Measurements from ENCODE around the gene TMEM51. TPM values are rescaled to one million over a fixed set of nuclear protein-coding genes. Genes with fewer than 3 reads are reported as not detected.

TMEM51 gene
- total and polyA plus RNA-seq, 2 of the 13 experiments (the other 11 are each of a cell fraction or from before 2014, with no cell fraction given), result 12.2 to 22.3 TPM

- peaks cover 24% of the 10 kb centered on the region for H4K20me1 ChIP-seq (ENCODE audit: insufficient read depth, low read length)
- no peaks in the 10 kb centered on the region for H3K36me3 ChIP-seq (replicated peaks in 1 of 2; ENCODE audit: control insufficient read depth in 1 of 2, insufficient read depth in 2 of 2, low read length in 2 of 2)
- WGBS (ENCODE audit: low lambda C conversion rate), result 81% methylated on average over 3 of the region's 3 CpGs
- BruUV-seq (replicated peaks), result no TSS peak
- H3K4me1 ChIP-seq (ENCODE audit: insufficient read depth, low read length), result peaks cover 84% of the 10 kb centered on the region
- ATAC-seq (no peak), FAIRE-seq (no peak), DNase-seq (ENCODE audit: low spot score) (no peak)
- no peak overlapping the region for H3K4me3 ChIP-seq (replicated peaks in 1 of 3; ENCODE audit: insufficient read depth in 1 of 3, low read depth in 2 of 3, low read length in 3 of 3)
- H3K27ac ChIP-seq (ENCODE audit: extremely low read length, insufficient read depth, low read length), result peak overlapping the region; percentile 58
- no peaks in the 10 kb centered on the region for H3K9me3 ChIP-seq (ENCODE audit: low read length)
- in situ Hi-C loops (cut with HindIII; ENCODE audit: extremely low pct_ligation_motif_present, low pct_unique_long_range_greater_than_20kb) (no loop called here), intact Hi-C loops (cut with micrococcal nuclease; ENCODE audit: unreplicated experiment) (no loop called here)
- H3K79me2 ChIP-seq (ENCODE audit: insufficient read depth, low read length), result peaks cover 73% of the 10 kb centered on the region
- POLR2A ChIA-PET, result interaction anchor here (3.3 kb wide), 1 partner anchor 22 kb away, joined by 33 read pairs; the partner anchor contains the start of gene TMEM51
- no peak overlapping the region for H3K4me2 ChIP-seq (ENCODE audit: low read depth, low read length)
- no peaks in the 10 kb centered on the region for H3K27me3 ChIP-seq (ENCODE audit: control insufficient read depth in 1 of 2, insufficient read depth in 2 of 2, low read length in 2 of 2)
- CTCF ChIA-PET (ENCODE audit: low intra/inter-chr PET ratio, low total read pairs), result no interaction called here
- TF ChIP-seq PCBP1 (IDR thresholded peaks at IDR 0.05; ENCODE audit: borderline replicate concordance, low read depth, low read length) (no peak), MAZ (IDR thresholded peaks at IDR 0.05; ENCODE audit: borderline replicate concordance, low read depth, low read length) (no peak), MAZ (CRISPR knock-in tag; IDR thresholded peaks at IDR 0.05; ENCODE audit: low read depth) (no peak), ZNF816 (CRISPR knock-in tag; IDR thresholded peaks at IDR 0.05; ENCODE audit: borderline replicate concordance) (no peak), PHF8 (CRISPR knock-in tag; IDR thresholded peaks at IDR 0.05) (no peak), POGZ (CRISPR knock-in tag; IDR thresholded peaks at IDR 0.05) (no peak), PAF1 (CRISPR knock-in tag; IDR thresholded peaks at IDR 0.05) (no peak), TBX3 (IDR thresholded peaks at IDR 0.05; ENCODE audit: borderline replicate concordance) (no peak), JUNB (CRISPR knock-in tag; IDR thresholded peaks at IDR 0.05; ENCODE audit: borderline replicate concordance) (no peak), KLF16 (CRISPR knock-in tag; IDR thresholded peaks at IDR 0.05) (no peak), FOXJ3 (CRISPR knock-in tag; IDR thresholded peaks at IDR 0.05; ENCODE audit: borderline replicate concordance) (no peak), PLSCR1 (CRISPR knock-in tag; IDR thresholded peaks at IDR 0.05; ENCODE audit: borderline replicate concordance) (no peak), ZNF792 (CRISPR knock-in tag; IDR thresholded peaks at IDR 0.05) (no peak), SETDB1 (CRISPR knock-in tag; IDR thresholded peaks at IDR 0.05; ENCODE audit: borderline replicate concordance) (no peak), ZNF746 (CRISPR knock-in tag; IDR thresholded peaks at IDR 0.05) (no peak), STAT5B (CRISPR knock-in tag; IDR thresholded peaks at IDR 0.05) (no peak)
- TF ChIP-seq, protein P1, sequence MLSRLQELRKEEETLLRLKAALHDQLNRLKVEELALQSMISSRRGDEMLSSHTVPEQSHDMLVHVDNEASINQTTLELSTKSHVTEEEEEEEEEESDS (CRISPR knock-in tag; IDR thresholded peaks at IDR 0.05; ENCODE audit: borderline replicate concordance), result no peak
- TF ChIP-seq, protein P2, sequence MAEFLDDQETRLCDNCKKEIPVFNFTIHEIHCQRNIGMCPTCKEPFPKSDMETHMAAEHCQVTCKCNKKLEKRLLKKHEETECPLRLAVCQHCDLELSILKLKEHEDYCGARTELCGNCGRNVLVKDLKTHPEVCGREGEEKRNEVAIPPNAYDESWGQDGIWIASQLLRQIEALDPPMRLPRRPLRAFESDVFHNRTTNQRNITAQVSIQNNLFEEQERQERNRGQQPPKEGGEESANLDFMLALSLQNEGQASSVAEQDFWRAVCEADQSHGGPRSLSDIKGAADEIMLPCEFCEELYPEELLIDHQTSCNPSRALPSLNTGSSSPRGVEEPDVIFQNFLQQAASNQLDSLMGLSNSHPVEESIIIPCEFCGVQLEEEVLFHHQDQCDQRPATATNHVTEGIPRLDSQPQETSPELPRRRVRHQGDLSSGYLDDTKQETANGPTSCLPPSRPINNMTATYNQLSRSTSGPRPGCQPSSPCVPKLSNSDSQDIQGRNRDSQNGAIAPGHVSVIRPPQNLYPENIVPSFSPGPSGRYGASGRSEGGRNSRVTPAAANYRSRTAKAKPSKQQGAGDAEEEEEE (CRISPR knock-in tag; IDR thresholded peaks at IDR 0.05; ENCODE audit: borderline replicate concordance), result no peak
- TF ChIP-seq, protein P3, sequence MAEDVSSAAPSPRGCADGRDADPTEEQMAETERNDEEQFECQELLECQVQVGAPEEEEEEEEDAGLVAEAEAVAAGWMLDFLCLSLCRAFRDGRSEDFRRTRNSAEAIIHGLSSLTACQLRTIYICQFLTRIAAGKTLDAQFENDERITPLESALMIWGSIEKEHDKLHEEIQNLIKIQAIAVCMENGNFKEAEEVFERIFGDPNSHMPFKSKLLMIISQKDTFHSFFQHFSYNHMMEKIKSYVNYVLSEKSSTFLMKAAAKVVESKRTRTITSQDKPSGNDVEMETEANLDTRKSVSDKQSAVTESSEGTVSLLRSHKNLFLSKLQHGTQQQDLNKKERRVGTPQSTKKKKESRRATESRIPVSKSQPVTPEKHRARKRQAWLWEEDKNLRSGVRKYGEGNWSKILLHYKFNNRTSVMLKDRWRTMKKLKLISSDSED (CRISPR knock-in tag; IDR thresholded peaks at IDR 0.05), result no peak
- no peak overlapping the region for H2AFZ ChIP-seq (ENCODE audit: low read length)
- H3K9ac ChIP-seq (ENCODE audit: insufficient read depth, low read depth, low read length), result no peak overlapping the region
These were observed 21.1 kb downstream of the TMEM51 start for GRCh38 chr1:15174615-15174983.
